Activated CD4-positive, alpha-beta T cell treated with anti-CD3 and anti-CD28 coated beads, Interleukin-2, amount 10 ng/mL, durations not matched to agents 7 days and 5 days (primary cell): ENCODE measurements around the gene WFS1. TPM values are rescaled to one million over a fixed set of nuclear protein-coding genes. Genes with fewer than 3 reads are reported as not detected.

Experiments used
- CTCF ChIA-PET: fragments of 350-600 bp; sonication (Branson Sonifier 250); formaldehyde crosslinking; loops from one replicate; lab custom pipeline; 2021; ENCODE audit warnings: antibody characterized with exemption; lab: Charles Lee
- POLR2A ChIA-PET: fragments of 350-600 bp; sonication (Branson Sonifier 250); formaldehyde crosslinking; loops from one replicate; lab custom pipeline; 2021; ENCODE audit warnings: antibody characterized with exemption; lab: Charles Lee
- DNase-seq: peaks from one replicate; pipeline ENCODE4 v3.0.0-alpha.2; 2020
- H3K27ac Mint-ChIP-seq: one replicate; pipeline ENCODE4 v1.8.0; 2021; ENCODE audit warnings: mild to moderate bottlenecking, moderate library complexity, mixed read lengths
- H3K27me3 Mint-ChIP-seq: one replicate; pipeline ENCODE4 v1.8.0; 2021; ENCODE audit warnings: mixed read lengths
- H3K36me3 Mint-ChIP-seq: one replicate; pipeline ENCODE4 v1.8.0; 2021; ENCODE audit warnings: low read depth, mixed read lengths
- H3K4me1 Mint-ChIP-seq: one replicate; pipeline ENCODE4 v1.8.0; 2021; ENCODE audit warnings: mixed read lengths
- H3K4me3 Mint-ChIP-seq: one replicate; pipeline ENCODE4 v1.8.0; 2021; ENCODE audit warnings: mild to moderate bottlenecking, moderate library complexity, mixed read lengths
- H3K9me3 Mint-ChIP-seq: one replicate; pipeline ENCODE4 v1.8.0; 2021; ENCODE audit warnings: mixed read lengths
- total RNA-seq, 2 experiments: library from RNA; stranded (reverse); gene quantifications; one replicate each; pipeline ENCODE4 v1.2.3, GENCODE V29; 2021

WFS1 gene
- total RNA-seq, 2 experiments from 2014 or later, result 1.7 to 2.1 TPM

GRCh38 chr4:6349896-6350603, 80.4 kb downstream of the WFS1 start:
- ChIA-PET POLR2A (no interaction called here), CTCF (no interaction called here)
- Mint-ChIP-seq H3K27me3 (no peaks in the 10 kb centered on the region), H3K36me3 (no peaks in the 10 kb centered on the region), H3K9me3 (no peaks in the 10 kb centered on the region), H3K4me1 (no peaks in the 10 kb centered on the region), H3K27ac (no peak overlapping the region), H3K4me3 (no peak overlapping the region)
- no peak for DNase-seq

DNA sequence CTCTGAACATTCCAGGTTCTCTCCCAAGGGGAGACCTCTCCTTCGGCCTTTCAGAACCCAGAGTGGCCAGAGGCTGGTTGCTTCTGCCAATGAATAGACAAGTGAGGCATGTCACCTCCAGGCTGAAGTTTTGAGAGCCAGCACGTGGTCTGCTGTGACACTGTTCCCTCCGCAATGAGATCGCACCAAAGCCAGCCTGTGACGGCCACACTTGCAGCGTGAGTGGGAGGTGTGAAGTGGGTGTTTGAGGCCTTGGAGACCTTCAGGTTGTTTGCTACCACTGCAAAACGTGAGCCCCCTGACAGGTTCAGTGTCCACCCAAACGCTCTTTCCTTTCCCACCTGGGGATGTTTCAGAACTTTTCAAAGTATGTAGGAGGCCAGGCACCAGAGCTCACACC, 81.0 kb downstream of the WFS1 start:
- no peaks in the 10 kb centered on the region for H3K27me3 Mint-ChIP-seq
- H3K36me3 Mint-ChIP-seq, result no peaks in the 10 kb centered on the region
- H3K27ac Mint-ChIP-seq, result no peak overlapping the region
- POLR2A ChIA-PET, result no interaction called here
- H3K4me3 Mint-ChIP-seq, result no peak overlapping the region
- no peak for DNase-seq
- CTCF ChIA-PET, result no interaction called here
- no peaks in the 10 kb centered on the region for H3K4me1 Mint-ChIP-seq
- H3K9me3 Mint-ChIP-seq, result no peaks in the 10 kb centered on the region

DNA sequence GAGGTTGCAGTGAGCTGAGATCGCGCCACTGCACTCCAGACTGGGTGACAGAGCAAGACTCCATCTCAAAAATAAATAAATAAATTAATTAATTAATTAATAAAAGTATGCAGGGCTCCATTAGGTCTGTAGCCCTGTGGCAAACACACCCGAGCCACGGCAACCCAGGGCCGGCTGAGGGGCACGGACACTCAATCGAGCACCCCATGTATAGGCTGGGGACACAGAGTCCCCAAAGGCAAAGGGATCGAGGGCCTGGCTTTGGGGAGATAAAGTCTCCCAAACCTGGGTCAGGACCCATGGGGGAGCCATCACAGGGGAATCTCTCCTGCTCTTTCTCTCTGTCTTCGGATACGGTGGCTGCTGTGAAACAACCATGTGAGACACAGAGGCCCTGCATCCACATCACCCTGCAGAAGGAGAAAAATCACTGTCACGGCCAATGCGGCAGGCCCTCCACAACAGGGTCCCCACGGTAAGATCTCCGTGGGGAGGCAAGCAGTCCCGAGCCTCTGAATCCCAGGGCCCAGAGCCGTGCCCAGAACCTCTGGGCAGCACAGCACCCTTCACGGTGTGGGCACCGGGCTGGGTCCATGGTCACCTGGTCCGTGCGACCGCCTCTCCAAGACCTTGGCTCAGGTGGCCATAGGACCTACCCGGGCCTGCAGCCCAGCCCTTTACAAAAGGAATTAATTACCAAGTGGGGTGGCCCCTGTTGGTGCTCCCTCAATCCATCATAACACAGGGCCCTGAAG, 81.8 kb downstream of the WFS1 start:
- Mint-ChIP-seq H3K4me1 (no peaks in the 10 kb centered on the region), H3K9me3 (no peaks in the 10 kb centered on the region), H3K27ac (no peak overlapping the region), H3K27me3 (no peaks in the 10 kb centered on the region), H3K36me3 (no peaks in the 10 kb centered on the region), H3K4me3 (no peak overlapping the region)
- ChIA-PET CTCF (no interaction called here), POLR2A (no interaction called here)
- DNase-seq, result no peak

DNA sequence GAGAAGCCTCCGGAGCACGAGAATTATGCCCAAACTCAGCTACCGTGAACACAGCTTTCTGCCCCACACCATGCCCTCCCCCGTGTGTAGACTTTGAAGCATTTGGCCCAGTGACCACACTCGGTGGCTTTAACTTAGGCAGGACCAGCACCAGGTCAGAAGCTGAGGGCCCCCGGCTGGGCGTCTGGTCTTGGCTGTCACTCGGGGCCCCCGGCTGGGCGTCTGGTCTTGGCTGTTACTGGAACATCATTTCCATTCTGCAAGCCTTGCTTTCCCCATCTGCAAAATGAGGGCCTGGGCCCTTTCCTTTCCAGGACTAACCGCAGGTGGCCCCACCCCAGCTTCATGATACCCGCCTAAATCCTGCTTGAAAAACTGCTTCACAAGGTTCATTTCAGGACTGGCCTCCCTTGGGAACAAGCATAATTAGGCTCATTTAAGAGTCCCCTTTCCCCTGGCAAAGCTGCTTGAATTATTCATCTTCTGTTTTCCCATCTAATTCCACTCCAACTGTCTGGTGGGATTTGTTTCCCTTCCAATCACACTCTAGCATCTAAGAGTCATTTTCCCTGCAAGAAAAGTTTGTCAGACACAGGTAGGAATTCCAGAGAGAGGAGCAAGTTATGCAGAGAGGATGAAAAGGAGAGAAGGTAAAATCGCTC, 82.5 kb downstream of the WFS1 start:
- no peaks in the 10 kb centered on the region for H3K9me3 Mint-ChIP-seq
- CTCF ChIA-PET, result no interaction called here
- no peaks in the 10 kb centered on the region for H3K27me3 Mint-ChIP-seq
- no peaks in the 10 kb centered on the region for H3K4me1 Mint-ChIP-seq
- DNase-seq, result no peak
- POLR2A ChIA-PET, result no interaction called here
- H3K27ac Mint-ChIP-seq, result no peak overlapping the region
- H3K36me3 Mint-ChIP-seq, result no peaks in the 10 kb centered on the region
- no peak overlapping the region for H3K4me3 Mint-ChIP-seq

Other genes with a start within 250 kb of the WFS1 start
- 10 to 100 TPM in 1 of 2 experiments, 1 to 10 TPM in 1; 9.6 to 10.9 TPM for gene JAKMIP1, start 69.3 kb upstream of the WFS1 start, total RNA-seq
- gene PPP2R2C, start 202.8 kb downstream of the WFS1 start, total RNA-seq, result not detected